Activated CD8-positive, alpha-beta T cell treated with anti-CD3 and anti-CD28 coated beads for 36 hours (primary cell): ENCODE data around the gene ADCY5. TPM values are rescaled to one million over a fixed set of nuclear protein-coding genes. Genes with fewer than 3 reads are reported as not detected.

Source experiments
- ATAC-seq: fragments of 200-7000 bp; cut with Tn5 transposase; one replicate; pipeline ENCODE4 v1.10.0; 2021; ENCODE audit warnings: mild to moderate bottlenecking, moderate library complexity
- CTCF ChIA-PET: fragments of 350-600 bp; sonication (Branson Sonifier 250); formaldehyde crosslinking; loops from one replicate; lab custom pipeline; 2021; ENCODE audit warnings: antibody characterized with exemption; lab: Charles Lee
- POLR2A ChIA-PET: fragments of 350-600 bp; sonication (Branson Sonifier 250); formaldehyde crosslinking; loops from one replicate; lab custom pipeline; 2021; ENCODE audit warnings: antibody characterized with exemption; lab: Charles Lee
- DNase-seq: peaks from one replicate; pipeline ENCODE4 v3.0.0-alpha.2; 2020
- H3K27ac Mint-ChIP-seq: one replicate; pipeline ENCODE4 v1.8.0; 2021; ENCODE audit warnings: mild to moderate bottlenecking, mixed read lengths
- H3K27me3 Mint-ChIP-seq: one replicate; pipeline ENCODE4 v1.8.0; 2021; ENCODE audit warnings: mixed read lengths
- H3K36me3 Mint-ChIP-seq: one replicate; pipeline ENCODE4 v1.8.0; 2021; ENCODE audit warnings: low read depth, mixed read lengths
- H3K4me1 Mint-ChIP-seq: one replicate; pipeline ENCODE4 v1.8.0; 2021; ENCODE audit warnings: low read depth, mixed read lengths
- H3K4me3 Mint-ChIP-seq: one replicate; pipeline ENCODE4 v1.8.0; 2021; ENCODE audit warnings: mild to moderate bottlenecking, moderate library complexity, mixed read lengths
- H3K9me3 Mint-ChIP-seq: one replicate; pipeline ENCODE4 v1.8.0; 2021; ENCODE audit warnings: mixed read lengths
- intact Hi-C: fragments of 100-400 bp; cut with micrococcal nuclease; formaldehyde crosslinking; loops from one replicate; pipeline ENCODE4 v1.10.0; 2022
- total RNA-seq, 2 experiments: library from RNA; stranded (reverse); gene quantifications; one replicate each; pipeline ENCODE4 v1.2.3, GENCODE V29; 2021
- TF ChIP-seq, protein P1 (sequence below): fragments of 200-600 bp; IDR thresholded peaks from one replicate; pipeline ENCODE4 v1.8.0; 2022; ENCODE audit warnings: antibody characterized with exemption, mild to moderate bottlenecking

ADCY5 gene
- total RNA-seq, 2 experiments from 2014 or later = not detected

DNA sequence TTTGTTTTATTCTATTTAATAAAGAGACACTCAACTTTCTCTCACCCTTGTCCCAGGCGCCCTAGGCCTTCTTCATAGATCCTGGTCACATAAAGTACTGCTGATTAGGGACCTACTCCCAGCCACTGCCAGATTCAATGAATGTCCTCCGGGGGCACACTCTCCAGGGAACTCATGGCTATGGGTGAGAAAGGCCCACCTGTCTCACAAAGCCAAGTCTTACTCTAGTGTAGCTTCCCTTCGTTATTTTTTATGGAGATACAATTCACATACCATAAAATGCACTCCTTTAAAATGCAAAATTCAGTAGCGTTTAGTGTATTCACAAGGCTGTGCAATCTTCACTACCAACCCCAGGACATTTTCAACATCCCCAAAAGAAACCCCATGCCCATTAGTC lies 87.8 kb downstream of the ADCY5 start:
- CTCF ChIA-PET = interaction anchor here (1.3 to 1.8 kb wide), 2 partner anchors 35 to 51 kb away, joined by 4 read pairs; no protein-coding TSS in a partner anchor
- intact Hi-C loops = no loop called here
- ATAC-seq = no peak
- Mint-ChIP-seq H3K4me1 (no peaks in the 10 kb centered on the region), H3K9me3 (no peaks in the 10 kb centered on the region), H3K36me3 (no peaks in the 10 kb centered on the region), H3K4me3 (no peak overlapping the region), H3K27ac (no peak overlapping the region), H3K27me3 (peaks cover 16% of the 10 kb centered on the region)
- no peak for DNase-seq
- TF ChIP-seq, protein P1, sequence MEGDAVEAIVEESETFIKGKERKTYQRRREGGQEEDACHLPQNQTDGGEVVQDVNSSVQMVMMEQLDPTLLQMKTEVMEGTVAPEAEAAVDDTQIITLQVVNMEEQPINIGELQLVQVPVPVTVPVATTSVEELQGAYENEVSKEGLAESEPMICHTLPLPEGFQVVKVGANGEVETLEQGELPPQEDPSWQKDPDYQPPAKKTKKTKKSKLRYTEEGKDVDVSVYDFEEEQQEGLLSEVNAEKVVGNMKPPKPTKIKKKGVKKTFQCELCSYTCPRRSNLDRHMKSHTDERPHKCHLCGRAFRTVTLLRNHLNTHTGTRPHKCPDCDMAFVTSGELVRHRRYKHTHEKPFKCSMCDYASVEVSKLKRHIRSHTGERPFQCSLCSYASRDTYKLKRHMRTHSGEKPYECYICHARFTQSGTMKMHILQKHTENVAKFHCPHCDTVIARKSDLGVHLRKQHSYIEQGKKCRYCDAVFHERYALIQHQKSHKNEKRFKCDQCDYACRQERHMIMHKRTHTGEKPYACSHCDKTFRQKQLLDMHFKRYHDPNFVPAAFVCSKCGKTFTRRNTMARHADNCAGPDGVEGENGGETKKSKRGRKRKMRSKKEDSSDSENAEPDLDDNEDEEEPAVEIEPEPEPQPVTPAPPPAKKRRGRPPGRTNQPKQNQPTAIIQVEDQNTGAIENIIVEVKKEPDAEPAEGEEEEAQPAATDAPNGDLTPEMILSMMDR = no peak
- POLR2A ChIA-PET = no interaction called here

DNA sequence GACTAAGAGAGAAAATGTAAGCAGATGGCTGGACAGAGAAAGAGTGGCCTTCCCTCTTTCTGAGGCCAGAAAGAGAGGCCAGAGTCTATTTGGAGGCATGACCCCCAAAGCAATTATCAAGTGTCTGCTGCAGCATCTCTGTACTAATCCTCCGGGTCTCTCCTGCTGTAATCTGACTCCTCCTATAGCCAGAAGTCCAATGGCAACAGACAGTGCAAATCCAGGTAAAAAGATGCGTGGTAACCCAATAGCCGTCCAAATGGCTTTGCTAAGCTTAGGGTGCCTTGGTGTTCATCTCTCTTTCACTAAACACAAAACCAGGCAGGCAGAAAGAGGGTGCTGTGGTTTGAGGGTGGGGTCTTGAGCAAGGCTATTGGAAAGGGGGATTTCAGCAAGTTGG lies 91.6 kb downstream of the ADCY5 start:
- no peak overlapping the region for H3K27ac Mint-ChIP-seq
- H3K9me3 Mint-ChIP-seq = peaks cover 2% of the 10 kb centered on the region
- TF ChIP-seq, protein P1 = no peak
- CTCF ChIA-PET = no interaction called here
- no peak for DNase-seq
- H3K27me3 Mint-ChIP-seq = peaks cover 10% of the 10 kb centered on the region
- no peak overlapping the region for H3K4me3 Mint-ChIP-seq
- no peaks in the 10 kb centered on the region for H3K4me1 Mint-ChIP-seq
- no peak for ATAC-seq
- intact Hi-C loops = no loop called here
- POLR2A ChIA-PET = no interaction called here
- no peaks in the 10 kb centered on the region for H3K36me3 Mint-ChIP-seq

DNA sequence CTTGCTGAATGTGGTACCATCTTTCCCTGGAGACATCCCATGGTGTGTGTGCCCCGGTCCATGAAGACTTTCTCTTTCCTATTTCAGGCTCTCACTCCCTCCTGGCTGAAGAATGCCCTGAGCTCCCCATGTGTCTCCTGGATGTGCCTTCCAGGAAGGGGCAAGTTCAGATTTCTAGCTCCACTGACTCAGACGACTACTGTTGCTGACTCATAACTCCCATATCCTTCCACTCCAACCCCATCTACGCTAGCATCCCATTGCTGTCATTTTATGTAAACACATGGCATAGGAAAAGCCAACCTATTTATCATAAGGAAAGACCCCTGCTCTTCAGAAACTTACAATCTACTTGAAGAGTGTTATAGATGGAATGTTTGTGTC lies 95.0 kb downstream of the ADCY5 start:
- ChIA-PET POLR2A (no interaction called here), CTCF (interaction anchor here (1.1 to 1.8 kb wide), 3 partner anchors 24 to 289 kb away, joined by 3 to 5 read pairs (median 3); no protein-coding TSS in a partner anchor)
- Mint-ChIP-seq H3K4me3 (no peak overlapping the region), H3K27me3 (peaks cover 24% of the 10 kb centered on the region), H3K36me3 (no peaks in the 10 kb centered on the region), H3K9me3 (peaks cover 2% of the 10 kb centered on the region), H3K27ac (no peak overlapping the region), H3K4me1 (peaks cover 9% of the 10 kb centered on the region)
- intact Hi-C loops = no loop called here
- ATAC-seq = no peak
- TF ChIP-seq, protein P1 = no peak
- DNase-seq = no peak

DNA sequence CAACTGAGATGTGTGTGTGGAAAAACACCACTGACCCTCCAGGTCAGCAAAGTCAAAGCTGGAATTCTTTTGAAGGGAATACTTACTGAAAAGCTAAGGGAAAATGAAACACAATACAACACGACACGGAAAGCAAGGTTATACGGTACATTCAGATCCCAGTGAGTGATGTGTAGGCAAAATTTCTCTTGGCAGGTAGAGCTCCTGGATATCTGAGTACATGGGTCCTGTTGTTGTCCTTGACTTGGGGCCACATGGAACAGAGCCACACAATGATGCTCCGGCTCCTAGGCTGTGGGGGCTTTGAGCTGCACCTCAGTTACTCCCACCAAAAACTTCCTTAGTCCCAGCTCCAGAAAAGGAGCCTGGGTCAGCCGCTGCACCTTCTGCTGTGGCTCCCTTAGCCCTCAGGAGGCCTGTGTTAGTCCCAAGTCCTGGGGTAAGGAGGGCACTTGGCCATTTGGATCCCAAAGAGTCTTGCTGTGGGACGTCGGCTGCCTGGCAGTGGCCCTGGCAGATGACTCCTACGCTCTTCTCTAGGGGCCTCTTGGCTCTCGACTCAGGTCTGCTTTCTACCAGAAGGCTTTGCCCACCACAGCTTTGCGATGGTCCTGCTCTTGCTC lies 95.6 kb downstream of the ADCY5 start:
- Mint-ChIP-seq H3K4me3 (no peak overlapping the region), H3K36me3 (no peaks in the 10 kb centered on the region), H3K27ac (no peak overlapping the region), H3K4me1 (peaks cover 10% of the 10 kb centered on the region), H3K9me3 (peaks cover 2% of the 10 kb centered on the region), H3K27me3 (peaks cover 26% of the 10 kb centered on the region)
- TF ChIP-seq, protein P1 = no peak
- ChIA-PET CTCF (interaction anchor here (1.1 to 1.8 kb wide), 3 partner anchors 23 to 289 kb away, joined by 3 to 5 read pairs (median 3); no protein-coding TSS in a partner anchor), POLR2A (no interaction called here)
- DNase-seq (no peak), ATAC-seq (no peak)
- intact Hi-C loops = no loop called here

DNA sequence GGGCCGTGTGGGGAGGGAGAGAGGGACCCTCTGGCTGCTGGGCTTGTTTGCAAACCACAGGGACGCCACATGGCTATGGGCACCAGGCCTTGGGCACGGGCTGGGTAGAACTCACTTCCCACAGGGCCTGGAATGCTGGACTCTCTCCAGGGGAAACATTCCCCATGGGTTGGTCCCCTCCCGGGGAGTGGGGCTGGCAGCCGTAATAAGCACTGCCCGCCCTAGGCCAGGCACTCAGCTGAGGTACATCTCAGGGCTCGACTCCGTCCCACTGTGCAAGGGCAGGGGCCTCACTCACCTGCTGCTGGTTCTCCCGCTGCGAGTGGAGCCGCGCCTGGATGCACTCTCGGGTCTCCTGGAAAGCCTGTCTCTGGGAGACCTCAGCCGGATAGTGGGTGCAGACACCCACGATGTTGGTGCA lies 96.7 kb downstream of the ADCY5 start:
- CTCF ChIA-PET = interaction anchor here (1.8 kb wide), 1 partner anchor 22 kb away, joined by 5 read pairs; no protein-coding TSS in a partner anchor
- Mint-ChIP-seq H3K4me1 (peaks cover 10% of the 10 kb centered on the region), H3K27ac (no peak overlapping the region), H3K27me3 (peaks cover 32% of the 10 kb centered on the region), H3K36me3 (no peaks in the 10 kb centered on the region), H3K9me3 (peaks cover 2% of the 10 kb centered on the region), H3K4me3 (no peak overlapping the region)
- ATAC-seq (no peak), DNase-seq (no peak)
- TF ChIP-seq, protein P1 = no peak
- POLR2A ChIA-PET = no interaction called here
- intact Hi-C loops = no loop called here
